Measurements from ENCODE around the gene GGNBP2. TPM values are rescaled to one million over a fixed set of nuclear protein-coding genes. Genes with fewer than 3 reads are reported as not detected.

GGNBP2 gene
- total and polyA plus RNA-seq, 8 donors, result 15.8 to 161 (median 39.5) TPM

DNA sequence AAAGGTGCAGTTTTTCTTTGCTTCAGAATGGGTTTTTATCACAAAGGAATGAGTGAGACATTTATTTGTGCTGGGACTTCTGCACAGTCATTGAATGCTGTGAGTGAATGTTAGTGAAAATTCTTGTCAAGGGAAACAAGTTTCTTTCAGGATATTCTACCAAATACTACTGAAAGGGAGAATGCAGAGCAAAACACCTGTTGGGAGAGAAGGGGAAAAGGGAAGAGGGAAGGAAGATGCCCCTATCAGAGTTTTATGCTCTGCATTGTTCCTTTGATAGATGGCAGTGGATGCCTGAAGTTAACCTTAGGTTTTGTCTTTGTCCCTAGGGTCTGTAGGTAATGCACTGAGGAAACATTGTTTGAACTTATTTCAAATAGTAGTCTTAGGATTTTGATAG is 3.1 kb downstream of the GGNBP2 start:
- no peak for DNase-seq
- no peaks in the 10 kb centered on the region for H3K9me3 ChIP-seq
- no peaks in the 10 kb centered on the region for H3K27me3 ChIP-seq
- no peak for TF ChIP-seq POLR2AphosphoS5 (IDR thresholded peaks at IDR 0.05)
- no peak for TF ChIP-seq POLR2A (IDR thresholded peaks at IDR 0.05)
- no peak for TF ChIP-seq EP300 (IDR thresholded peaks at IDR 0.05)
- TF ChIP-seq, protein P1, sequence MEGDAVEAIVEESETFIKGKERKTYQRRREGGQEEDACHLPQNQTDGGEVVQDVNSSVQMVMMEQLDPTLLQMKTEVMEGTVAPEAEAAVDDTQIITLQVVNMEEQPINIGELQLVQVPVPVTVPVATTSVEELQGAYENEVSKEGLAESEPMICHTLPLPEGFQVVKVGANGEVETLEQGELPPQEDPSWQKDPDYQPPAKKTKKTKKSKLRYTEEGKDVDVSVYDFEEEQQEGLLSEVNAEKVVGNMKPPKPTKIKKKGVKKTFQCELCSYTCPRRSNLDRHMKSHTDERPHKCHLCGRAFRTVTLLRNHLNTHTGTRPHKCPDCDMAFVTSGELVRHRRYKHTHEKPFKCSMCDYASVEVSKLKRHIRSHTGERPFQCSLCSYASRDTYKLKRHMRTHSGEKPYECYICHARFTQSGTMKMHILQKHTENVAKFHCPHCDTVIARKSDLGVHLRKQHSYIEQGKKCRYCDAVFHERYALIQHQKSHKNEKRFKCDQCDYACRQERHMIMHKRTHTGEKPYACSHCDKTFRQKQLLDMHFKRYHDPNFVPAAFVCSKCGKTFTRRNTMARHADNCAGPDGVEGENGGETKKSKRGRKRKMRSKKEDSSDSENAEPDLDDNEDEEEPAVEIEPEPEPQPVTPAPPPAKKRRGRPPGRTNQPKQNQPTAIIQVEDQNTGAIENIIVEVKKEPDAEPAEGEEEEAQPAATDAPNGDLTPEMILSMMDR (IDR thresholded peaks at IDR 0.05), result no peak
- peaks cover 41 to 80% (median 64%) of the 10 kb centered on the region in 4 donors for H3K4me1 ChIP-seq
- H3K27ac ChIP-seq, result peak overlapping the region in 3 of 5 donors; percentile 14 to 99 (median 58)
- H3K36me3 ChIP-seq, result peaks cover 0 to 3% (median 0%) of the 10 kb centered on the region in 4 donors
- H3K4me3 ChIP-seq, result peak overlapping the region in 2 of 4 donors; percentile 70 to 90
- intact Hi-C loops (cut with DNase I; ENCODE audit: low total_unique reads), result no loop called here

DNA sequence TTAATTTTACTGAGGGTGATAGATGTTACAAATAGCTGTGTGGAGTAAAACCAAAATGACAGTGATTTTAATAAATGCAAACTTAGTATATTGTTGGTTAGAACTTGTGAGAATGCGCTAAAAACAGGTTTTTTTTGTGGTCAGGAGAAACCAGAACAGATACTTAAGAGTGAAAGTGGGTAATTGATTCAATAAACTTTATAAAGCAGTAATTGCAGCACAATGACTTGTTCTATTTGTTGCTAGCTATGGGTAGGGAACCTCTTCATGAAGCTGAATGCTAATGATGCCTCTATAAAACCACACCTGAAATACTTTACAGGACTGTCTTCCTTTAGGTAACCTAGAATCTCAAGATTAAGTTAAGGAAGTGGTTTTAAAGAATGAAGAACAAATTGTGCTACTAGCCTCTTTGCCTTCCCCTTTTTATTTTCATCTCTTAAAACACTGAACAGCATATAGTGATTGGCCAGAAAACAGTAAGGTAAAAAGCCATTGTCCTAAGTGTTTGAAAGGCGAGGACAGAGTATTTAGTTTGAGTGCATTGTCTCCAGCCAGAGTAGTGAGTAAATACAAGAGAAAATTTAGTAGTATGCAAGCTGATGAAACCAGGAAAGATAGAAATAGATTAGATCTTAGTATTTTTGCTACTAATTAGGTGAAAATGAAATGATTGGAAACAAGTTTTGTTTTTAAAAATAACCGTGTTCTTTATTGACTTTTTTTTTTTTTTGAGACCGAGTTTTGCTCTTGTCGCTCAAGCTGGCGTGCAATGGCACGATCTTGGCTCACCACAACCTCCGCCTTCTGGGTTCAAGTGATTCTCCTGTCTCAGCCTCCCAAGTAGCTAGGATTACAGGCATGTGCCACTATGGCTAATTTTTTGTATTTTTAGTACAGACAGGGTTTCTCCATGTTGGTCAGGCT is 6.0 kb downstream of the GGNBP2 start:
- no peak for TF ChIP-seq POLR2AphosphoS5 (IDR thresholded peaks at IDR 0.05)
- TF ChIP-seq, protein P1 (IDR thresholded peaks at IDR 0.05), result no peak
- no peak for TF ChIP-seq POLR2A (IDR thresholded peaks at IDR 0.05)
- no peak for TF ChIP-seq EP300 (IDR thresholded peaks at IDR 0.05)
- peak overlapping the region in 3 of 5 donors; percentile 4 to 61 (median 15) for H3K27ac ChIP-seq
- peaks cover 35 to 94% (median 65%) of the 10 kb centered on the region in 4 donors for H3K4me1 ChIP-seq
- no peaks in the 10 kb centered on the region for H3K9me3 ChIP-seq
- intact Hi-C loops (cut with DNase I; ENCODE audit: low total_unique reads), result no loop called here
- no peak overlapping the region for H3K4me3 ChIP-seq
- peaks cover 1 to 16% (median 11%) of the 10 kb centered on the region in 4 donors for H3K36me3 ChIP-seq
- 78 to 82% (median 80%) methylated on average over 8 of the region's 8 CpGs for WGBS, 5 donors
- H3K27me3 ChIP-seq, result no peaks in the 10 kb centered on the region
- DNase-seq, result no peak

DNA sequence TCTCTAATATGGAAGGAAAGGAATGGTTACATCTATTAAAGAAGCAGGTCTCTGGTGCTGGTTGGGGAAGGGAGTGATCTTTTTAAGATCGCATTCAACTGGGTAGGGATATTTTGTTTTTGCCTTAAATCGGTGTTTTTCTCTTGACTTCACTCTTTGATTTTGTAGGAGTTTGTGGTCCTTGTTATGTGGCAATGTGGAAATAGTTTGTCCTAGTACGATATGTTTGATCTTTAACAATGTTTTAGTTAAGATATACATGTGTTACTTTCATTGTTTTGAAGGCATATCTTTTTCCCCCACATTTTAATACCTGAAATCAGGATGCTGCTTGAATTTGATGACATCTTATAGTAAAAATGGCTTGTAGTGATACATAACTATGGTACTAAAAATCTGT is 8.7 kb downstream of the GGNBP2 start:
- H3K27me3 ChIP-seq, result no peaks in the 10 kb centered on the region
- no peak overlapping the region for H3K27ac ChIP-seq
- no peak overlapping the region for H3K4me3 ChIP-seq
- peaks cover 8 to 73% (median 39%) of the 10 kb centered on the region in 4 donors for H3K4me1 ChIP-seq
- H3K9me3 ChIP-seq, result no peaks in the 10 kb centered on the region
- 66 to 83% (median 80%) methylated on average over 3 of the region's 3 CpGs for WGBS, 5 donors
- TF ChIP-seq POLR2AphosphoS5 (IDR thresholded peaks at IDR 0.05) (no peak), EP300 (IDR thresholded peaks at IDR 0.05) (no peak), POLR2A (IDR thresholded peaks at IDR 0.05) (no peak)
- TF ChIP-seq, protein P1 (IDR thresholded peaks at IDR 0.05), result no peak
- intact Hi-C loops (cut with DNase I; ENCODE audit: low total_unique reads), result no loop called here
- peaks cover 19 to 43% (median 38%) of the 10 kb centered on the region in 4 donors for H3K36me3 ChIP-seq
- no peak for DNase-seq

DNA sequence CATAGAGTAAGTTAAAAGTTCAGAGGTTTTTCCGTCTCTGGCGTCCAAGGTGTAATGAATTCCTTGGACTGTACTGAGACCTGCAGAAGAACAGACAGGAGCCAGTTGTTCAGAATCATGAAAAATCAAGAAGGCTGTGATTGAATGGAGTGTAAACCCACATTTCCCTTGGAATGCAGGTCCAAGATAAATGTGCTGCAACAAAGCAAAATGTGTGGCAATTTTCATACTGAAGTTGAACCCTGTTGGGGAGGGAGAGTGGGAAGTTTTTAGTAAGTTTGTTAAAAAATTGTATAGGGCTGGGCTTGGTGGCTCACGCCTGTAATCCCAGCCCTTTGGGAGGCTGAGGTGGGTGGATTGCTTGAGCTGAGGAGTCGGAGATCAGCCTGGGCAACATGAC is 21.4 kb downstream of the GGNBP2 start:
- Histone ChIP-seq H3K9me3 (no peaks in the 10 kb centered on the region), H3K4me1 (peaks cover 0 to 2% (median 0%) of the 10 kb centered on the region in 4 donors), H3K27me3 (no peaks in the 10 kb centered on the region), H3K36me3 (peaks cover 58 to 99% (median 97%) of the 10 kb centered on the region in 4 donors), H3K4me3 (no peak overlapping the region), H3K27ac (no peak overlapping the region)
- DNase-seq, result no peak
- intact Hi-C loops (cut with DNase I; ENCODE audit: low total_unique reads), result no loop called here
- TF ChIP-seq POLR2AphosphoS5 (IDR thresholded peaks at IDR 0.05), result no peak
- TF ChIP-seq, protein P1 (IDR thresholded peaks at IDR 0.05), result no peak
- TF ChIP-seq POLR2A (IDR thresholded peaks at IDR 0.05), result no peak
- no peak for TF ChIP-seq EP300 (IDR thresholded peaks at IDR 0.05)
- WGBS, 5 donors, result 93 to 97% (median 96%) methylated on average over 4 of the region's 4 CpGs

All from stomach (tissue), 9 donors.